ENCODE data around the gene IFT20. TPM values are rescaled to one million over a fixed set of nuclear protein-coding genes. Genes with fewer than 3 reads are reported as not detected.
A peak's percentile ranks its signal among the peaks of the same experiment; 100 is the strongest.

Gene IFT20
- total RNA-seq, 4 donors from 2014 or later = 22.6 to 40.8 (median 26.7) TPM

DNA sequence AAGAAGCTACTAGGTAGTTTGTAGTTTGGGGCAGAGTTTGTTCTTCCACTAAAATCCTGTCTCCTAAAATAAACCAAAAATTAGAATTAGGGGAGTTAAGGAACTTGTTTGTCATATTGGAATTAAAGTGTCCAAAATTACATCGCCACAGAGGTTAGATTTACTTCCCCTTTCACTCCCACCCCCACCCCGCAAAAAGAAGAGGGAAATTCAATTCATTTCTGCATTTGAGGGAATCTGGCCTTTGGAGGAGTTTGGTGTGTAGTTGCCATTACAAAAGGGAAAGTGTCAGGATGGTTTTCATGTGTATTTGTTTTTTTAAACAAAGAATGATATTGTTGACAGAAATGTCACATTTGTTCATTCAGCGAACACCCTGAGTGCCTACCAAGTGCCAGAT is 10.5 kb downstream of the IFT20 start:
- DNase-seq (ENCODE audit: low spot score in 2 of 2) = no peak
- intact Hi-C loops (cut with DNase I; ENCODE audit: low total_unique reads) = no loop called here
- 81 to 86% methylated on average over 3 of the region's 3 CpGs for WGBS, 2 donors
- H3K4me3 ChIP-seq (ENCODE audit: low read depth, poor library complexity, severe bottlenecking) = no peak overlapping the region
- TF ChIP-seq POLR2A (IDR thresholded peaks at IDR 0.05) = no peak
- TF ChIP-seq, protein P1, sequence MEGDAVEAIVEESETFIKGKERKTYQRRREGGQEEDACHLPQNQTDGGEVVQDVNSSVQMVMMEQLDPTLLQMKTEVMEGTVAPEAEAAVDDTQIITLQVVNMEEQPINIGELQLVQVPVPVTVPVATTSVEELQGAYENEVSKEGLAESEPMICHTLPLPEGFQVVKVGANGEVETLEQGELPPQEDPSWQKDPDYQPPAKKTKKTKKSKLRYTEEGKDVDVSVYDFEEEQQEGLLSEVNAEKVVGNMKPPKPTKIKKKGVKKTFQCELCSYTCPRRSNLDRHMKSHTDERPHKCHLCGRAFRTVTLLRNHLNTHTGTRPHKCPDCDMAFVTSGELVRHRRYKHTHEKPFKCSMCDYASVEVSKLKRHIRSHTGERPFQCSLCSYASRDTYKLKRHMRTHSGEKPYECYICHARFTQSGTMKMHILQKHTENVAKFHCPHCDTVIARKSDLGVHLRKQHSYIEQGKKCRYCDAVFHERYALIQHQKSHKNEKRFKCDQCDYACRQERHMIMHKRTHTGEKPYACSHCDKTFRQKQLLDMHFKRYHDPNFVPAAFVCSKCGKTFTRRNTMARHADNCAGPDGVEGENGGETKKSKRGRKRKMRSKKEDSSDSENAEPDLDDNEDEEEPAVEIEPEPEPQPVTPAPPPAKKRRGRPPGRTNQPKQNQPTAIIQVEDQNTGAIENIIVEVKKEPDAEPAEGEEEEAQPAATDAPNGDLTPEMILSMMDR (IDR thresholded peaks at IDR 0.05) = no peak

DNA sequence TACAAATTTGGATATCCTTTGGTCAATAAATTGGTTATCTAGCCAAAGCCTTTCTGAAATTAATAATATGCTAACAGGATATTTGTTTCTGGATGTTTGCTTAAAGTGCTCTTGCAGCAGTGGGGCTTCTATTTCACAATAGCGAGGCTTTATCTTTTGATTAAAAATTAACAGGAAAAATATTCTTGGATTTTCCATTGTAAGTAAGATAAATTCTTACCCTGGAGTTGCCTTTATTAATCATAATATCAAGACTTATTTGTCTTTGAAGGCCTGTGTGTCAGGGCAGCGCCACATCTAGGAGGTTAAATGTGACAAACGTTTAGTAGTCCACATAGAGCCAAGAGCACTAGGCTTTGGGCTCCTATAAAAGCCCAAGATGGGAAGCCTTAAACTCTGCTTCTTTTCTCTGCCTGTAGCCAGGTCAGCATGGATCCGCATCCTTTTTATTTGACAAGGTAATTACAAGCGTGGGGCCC is 11.0 kb downstream of the IFT20 start:
- intact Hi-C loops (cut with DNase I; ENCODE audit: low total_unique reads) = no loop called here
- peak in 1 of 2 donors; percentile 9 for DNase-seq (ENCODE audit: low spot score in 2 of 2)
- H3K4me3 ChIP-seq (ENCODE audit: low read depth, poor library complexity, severe bottlenecking) = no peak overlapping the region
- TF ChIP-seq POLR2A (IDR thresholded peaks at IDR 0.05) = no peak
- TF ChIP-seq, protein P1 (IDR thresholded peaks at IDR 0.05) = no peak
- 81 to 82% methylated on average over 5 of the region's 5 CpGs for WGBS, 2 donors

- no peak overlapping the region for H3K4me3 ChIP-seq (ENCODE audit: low read depth, poor library complexity, severe bottlenecking)
- DNase-seq (ENCODE audit: low spot score in 2 of 2) = no peak
- WGBS, 2 donors = 68 to 74% methylated on average over 8 of the region's 8 CpGs
- intact Hi-C loops (cut with DNase I; ENCODE audit: low total_unique reads) = no loop called here
- TF ChIP-seq POLR2A (IDR thresholded peaks at IDR 0.05) = no peak
- TF ChIP-seq, protein P1 (IDR thresholded peaks at IDR 0.05) = no peak
These were observed 14.8 kb downstream of the IFT20 start for GRCh38 chr17:28320215-28321061.

- no peak for TF ChIP-seq POLR2A (IDR thresholded peaks at IDR 0.05)
- TF ChIP-seq, protein P1 (IDR thresholded peaks at IDR 0.05) = no peak
- peak overlapping the region; percentile 36 for H3K4me3 ChIP-seq (ENCODE audit: low read depth, poor library complexity, severe bottlenecking)
- intact Hi-C loops (cut with DNase I; ENCODE audit: low total_unique reads) = no loop called here
- 2 to 3% methylated on average over 7 of the region's 7 CpGs for WGBS, 2 donors
- DNase-seq (ENCODE audit: low spot score in 2 of 2) = no peak
These were observed 15.7 kb downstream of the IFT20 start for GRCh38 chr17:28319598-28319935.

GRCh38 chr17:28318759-28319597 is 16.3 kb downstream of the IFT20 start, which contains the start of gene TMEM97:
Gene TMEM97, plus strand, starts transcription at chr17:28319200. Its CDS starts 40 bp downstream, at chr17:28319240.
- DNase-seq (ENCODE audit: low spot score in 2 of 2) = peak; percentile 96 to 99
- TF ChIP-seq, protein P1 (IDR thresholded peaks at IDR 0.05) = no peak
- TF ChIP-seq POLR2A (IDR thresholded peaks at IDR 0.05) = no peak
- peak within 1 kb of the TSS; percentile 36 for H3K4me3 ChIP-seq (ENCODE audit: low read depth, poor library complexity, severe bottlenecking)
- intact Hi-C loops (cut with DNase I; ENCODE audit: low total_unique reads) = no loop called here
- 0 to 1% methylated on average over 40 to 60 of the region's 72 CpGs for WGBS, 2 donors

Data from lower leg skin (tissue), 4 donors.